NCI-H524 treated with DMSO at 0.1 percent for 48 hours (cell line): ENCODE measurements around the gene OR51A7.

Experiments used
- DNase-seq: peaks from one replicate; lab custom pipeline; 2025; lab: John Stamatoyannopoulos, UW

OR51A7 gene

GRCh38 chr11:4957396-4957795 is 53.8 kb downstream of the OR51A7 start:
- no peak for DNase-seq
